ENCODE measurements around the gene ASB7. TPM values are rescaled to one million over a fixed set of nuclear protein-coding genes. Genes with fewer than 3 reads are reported as not detected.

Gene ASB7
- total RNA-seq, 1 donor from 2014 or later = 7.9 TPM

- H3K4me3 ChIP-seq (ENCODE audit: low read depth, low read length) = no peak overlapping the region
- TF ChIP-seq, protein P1, sequence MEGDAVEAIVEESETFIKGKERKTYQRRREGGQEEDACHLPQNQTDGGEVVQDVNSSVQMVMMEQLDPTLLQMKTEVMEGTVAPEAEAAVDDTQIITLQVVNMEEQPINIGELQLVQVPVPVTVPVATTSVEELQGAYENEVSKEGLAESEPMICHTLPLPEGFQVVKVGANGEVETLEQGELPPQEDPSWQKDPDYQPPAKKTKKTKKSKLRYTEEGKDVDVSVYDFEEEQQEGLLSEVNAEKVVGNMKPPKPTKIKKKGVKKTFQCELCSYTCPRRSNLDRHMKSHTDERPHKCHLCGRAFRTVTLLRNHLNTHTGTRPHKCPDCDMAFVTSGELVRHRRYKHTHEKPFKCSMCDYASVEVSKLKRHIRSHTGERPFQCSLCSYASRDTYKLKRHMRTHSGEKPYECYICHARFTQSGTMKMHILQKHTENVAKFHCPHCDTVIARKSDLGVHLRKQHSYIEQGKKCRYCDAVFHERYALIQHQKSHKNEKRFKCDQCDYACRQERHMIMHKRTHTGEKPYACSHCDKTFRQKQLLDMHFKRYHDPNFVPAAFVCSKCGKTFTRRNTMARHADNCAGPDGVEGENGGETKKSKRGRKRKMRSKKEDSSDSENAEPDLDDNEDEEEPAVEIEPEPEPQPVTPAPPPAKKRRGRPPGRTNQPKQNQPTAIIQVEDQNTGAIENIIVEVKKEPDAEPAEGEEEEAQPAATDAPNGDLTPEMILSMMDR (conservative IDR thresholded peaks at IDR 0.05; ENCODE audit: low read depth, low read length) = no peak
- no peak for DNase-seq (ENCODE audit: low read depth)
These were observed 10.2 kb downstream of the ASB7 start for GRCh38 chr15:100612539-100612938.

- DNase-seq (ENCODE audit: low read depth) = no peak
- TF ChIP-seq, protein P1 (conservative IDR thresholded peaks at IDR 0.05; ENCODE audit: low read depth, low read length) = no peak
These were observed 10.8 kb downstream of the ASB7 start for GRCh38 chr15:100613208-100613607.

DNA sequence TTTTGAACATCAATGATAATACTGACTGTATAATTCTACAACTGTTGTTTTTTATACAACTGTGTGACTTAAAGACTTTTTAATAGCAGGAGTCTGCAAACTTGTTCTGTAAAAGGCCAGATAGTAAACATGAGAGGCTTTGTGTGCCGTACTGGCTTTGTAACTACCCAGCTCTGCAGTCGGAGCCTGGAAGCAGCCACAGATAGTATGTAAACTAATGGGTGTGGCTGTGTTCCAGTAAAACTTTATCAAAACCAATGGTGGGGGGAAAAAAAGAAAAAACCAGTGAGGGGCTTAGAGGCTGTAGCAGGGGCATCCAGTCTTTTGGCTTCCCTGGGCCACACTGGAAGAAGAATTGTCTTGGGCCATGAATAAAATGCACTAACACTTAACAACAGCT lies 11.9 kb downstream of the ASB7 start:
- no peak overlapping the region for H3K4me3 ChIP-seq (ENCODE audit: low read depth, low read length)
- TF ChIP-seq, protein P1 (conservative IDR thresholded peaks at IDR 0.05; ENCODE audit: low read depth, low read length) = no peak
- DNase-seq (ENCODE audit: low read depth) = no peak

More at GRCh38 chr15:100613208-100613607, 10.8 kb downstream of the ASB7 start:
- H3K4me3 ChIP-seq (ENCODE audit: low read depth, low read length) = no peak overlapping the region

GRCh38 chr15:100614918-100615317 lies 12.5 kb downstream of the ASB7 start:
- DNase-seq (ENCODE audit: low read depth) = no peak
- no peak overlapping the region for H3K4me3 ChIP-seq (ENCODE audit: low read depth, low read length)
- TF ChIP-seq, protein P1 (conservative IDR thresholded peaks at IDR 0.05; ENCODE audit: low read depth, low read length) = no peak

DNA sequence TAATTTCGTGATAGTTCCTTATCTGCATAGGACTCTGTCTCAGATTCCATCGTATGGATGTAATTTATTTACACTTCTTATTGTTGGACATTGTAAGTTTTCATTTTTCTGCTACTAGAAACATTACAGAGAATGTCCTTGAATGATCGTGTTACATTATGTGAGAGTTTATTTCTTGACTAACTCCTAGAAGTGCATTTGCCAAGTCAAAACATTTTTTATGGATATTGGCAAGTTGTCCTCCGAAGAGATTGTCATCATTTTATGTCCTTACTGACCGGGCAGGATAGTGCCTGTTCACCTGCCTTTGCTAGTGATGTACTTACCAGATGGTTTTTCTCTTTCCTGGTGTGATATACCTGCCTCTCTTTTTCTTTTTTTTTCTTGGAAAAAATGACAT lies 13.4 kb downstream of the ASB7 start:
- no peak overlapping the region for H3K4me3 ChIP-seq (ENCODE audit: low read depth, low read length)
- DNase-seq (ENCODE audit: low read depth) = no peak
- TF ChIP-seq, protein P1 (conservative IDR thresholded peaks at IDR 0.05; ENCODE audit: low read depth, low read length) = no peak

DNA sequence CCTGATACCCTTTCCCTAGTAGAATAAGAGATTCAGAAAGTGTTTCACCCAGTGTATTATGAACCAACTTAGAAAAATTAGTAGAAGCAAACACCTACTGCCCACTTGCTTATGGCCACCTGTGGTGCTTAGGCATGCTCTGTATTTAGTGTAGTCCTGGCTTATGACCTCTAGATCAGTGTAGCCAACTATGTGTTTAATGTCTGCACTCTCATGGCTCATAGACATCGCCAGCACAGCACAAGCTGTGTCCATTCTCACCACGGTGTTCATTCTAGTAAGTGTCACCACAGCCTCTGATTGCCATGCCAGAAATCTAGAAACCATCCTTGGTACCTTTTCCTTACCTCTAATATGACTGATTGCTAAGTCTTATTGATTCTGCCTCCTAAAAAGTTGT lies 14.3 kb downstream of the ASB7 start:
- TF ChIP-seq, protein P1 (conservative IDR thresholded peaks at IDR 0.05; ENCODE audit: low read depth, low read length) = no peak
- DNase-seq (ENCODE audit: low read depth) = no peak
- no peak overlapping the region for H3K4me3 ChIP-seq (ENCODE audit: low read depth, low read length)

GRCh38 chr15:100623301-100623700 lies 20.9 kb downstream of the ASB7 start:
- TF ChIP-seq, protein P1 (conservative IDR thresholded peaks at IDR 0.05; ENCODE audit: low read depth, low read length) = no peak
- H3K4me3 ChIP-seq (ENCODE audit: low read depth, low read length) = no peak overlapping the region
- DNase-seq (ENCODE audit: low read depth) = no peak

Data from epithelial cell of proximal tubule (primary cell).